Activated gamma-delta T cell treated with anti-CD3 and anti-CD28 coated beads, Interleukin-2, amount 50 U/mL, for 16 hours (primary cell): ENCODE data around the gene VIT.

ENCODE experiments used
- DNase-seq: peaks from one replicate; pipeline ENCODE4 v3.0.0-alpha.2; 2020; ENCODE audit warnings: low read depth

The VIT gene

GRCh38 chr2:36711741-36712314, 15.3 kb downstream of the VIT start:
- no peak for DNase-seq

GRCh38 chr2:36713310-36713709, 16.8 kb downstream of the VIT start:
- no peak for DNase-seq

GRCh38 chr2:36716111-36716510, 19.6 kb downstream of the VIT start:
- no peak for DNase-seq

GRCh38 chr2:36717603-36718266, 21.2 kb downstream of the VIT start:
- no peak for DNase-seq

GRCh38 chr2:36727550-36727949, 31.0 kb downstream of the VIT start:
- DNase-seq: no peak

GRCh38 chr2:36729067-36729466, 32.6 kb downstream of the VIT start:
- no peak for DNase-seq

- no peak for DNase-seq
Observed at GRCh38 chr2:36731941-36732672, 35.6 kb downstream of the VIT start.

- no peak for DNase-seq
Observed at GRCh38 chr2:36732673-36733036, 36.1 kb downstream of the VIT start.

GRCh38 chr2:36733215-36733614, 36.7 kb downstream of the VIT start:
- no peak for DNase-seq

GRCh38 chr2:36734304-36734703, 37.8 kb downstream of the VIT start:
- DNase-seq: no peak

- DNase-seq: no peak
Observed at GRCh38 chr2:36737131-36737750, 40.7 kb downstream of the VIT start.

- DNase-seq: no peak
Observed at GRCh38 chr2:36740061-36740460, 43.6 kb downstream of the VIT start.

- DNase-seq: no peak
Observed at GRCh38 chr2:36741188-36741837, 44.8 kb downstream of the VIT start.

GRCh38 chr2:36743954-36744353, 47.4 kb downstream of the VIT start:
- no peak for DNase-seq

GRCh38 chr2:36748166-36748565, 51.7 kb downstream of the VIT start:
- no peak for DNase-seq

- no peak for DNase-seq
Observed at GRCh38 chr2:36750101-36750500, 53.6 kb downstream of the VIT start.

- no peak for DNase-seq
Observed at GRCh38 chr2:36753706-36754221, 57.3 kb downstream of the VIT start.

- DNase-seq: no peak
Observed at GRCh38 chr2:36754578-36754977, 58.1 kb downstream of the VIT start.

- DNase-seq: no peak
Observed at GRCh38 chr2:36756438-36756837, 59.9 kb downstream of the VIT start.

GRCh38 chr2:36762764-36763490, 66.4 kb downstream of the VIT start:
- no peak for DNase-seq

- no peak for DNase-seq
Observed at GRCh38 chr2:36769106-36769505, 72.6 kb downstream of the VIT start.
